Measurements from ENCODE around the gene TMC6. TPM values are rescaled to one million over a fixed set of nuclear protein-coding genes. Genes with fewer than 3 reads are reported as not detected.
A peak's percentile ranks its signal among the peaks of the same experiment; 100 is the strongest.

TMC6 gene
- total RNA-seq, 1 donor from 2014 or later, result 6.9 TPM

GRCh38 chr17:78168903-78169793, 40.6 kb upstream of the TMC6 start:
- Histone ChIP-seq H3K27ac (no peak overlapping the region), H3K79me2 (ENCODE audit: low read depth) (no peaks in the 10 kb centered on the region), H3K4me2 (peak overlapping the region; percentile 100), H2AFZ (replicated peaks) (peak overlapping the region; percentile 50), H3K9ac (no peak overlapping the region), H3K4me1 (peaks cover 9% of the 10 kb centered on the region), H3K36me3 (no peaks in the 10 kb centered on the region), H4K20me1 (ENCODE audit: low read depth) (peaks cover 27% of the 10 kb centered on the region), H3F3A (ENCODE audit: low read depth) (peaks cover 35% of the 10 kb centered on the region), H3K4me3 (peak overlapping the region; percentile 86), H3K9me3 (ENCODE audit: low read depth) (no peaks in the 10 kb centered on the region), H3K27me3 (no peaks in the 10 kb centered on the region)
- H3K27ac Mint-ChIP-seq, result no peak overlapping the region
- peaks cover 8% of the 10 kb centered on the region for H3K36me3 Mint-ChIP-seq
- peak; percentile 60 for DNase-seq (ENCODE audit: low spot score)
- H3K4me1 Mint-ChIP-seq, result peaks cover 14% of the 10 kb centered on the region
- H3K27me3 Mint-ChIP-seq (ENCODE audit: insufficient read depth, low read depth), result peaks cover 9% of the 10 kb centered on the region
- no peaks in the 10 kb centered on the region for H3K9me3 Mint-ChIP-seq
- TF ChIP-seq, protein P1, sequence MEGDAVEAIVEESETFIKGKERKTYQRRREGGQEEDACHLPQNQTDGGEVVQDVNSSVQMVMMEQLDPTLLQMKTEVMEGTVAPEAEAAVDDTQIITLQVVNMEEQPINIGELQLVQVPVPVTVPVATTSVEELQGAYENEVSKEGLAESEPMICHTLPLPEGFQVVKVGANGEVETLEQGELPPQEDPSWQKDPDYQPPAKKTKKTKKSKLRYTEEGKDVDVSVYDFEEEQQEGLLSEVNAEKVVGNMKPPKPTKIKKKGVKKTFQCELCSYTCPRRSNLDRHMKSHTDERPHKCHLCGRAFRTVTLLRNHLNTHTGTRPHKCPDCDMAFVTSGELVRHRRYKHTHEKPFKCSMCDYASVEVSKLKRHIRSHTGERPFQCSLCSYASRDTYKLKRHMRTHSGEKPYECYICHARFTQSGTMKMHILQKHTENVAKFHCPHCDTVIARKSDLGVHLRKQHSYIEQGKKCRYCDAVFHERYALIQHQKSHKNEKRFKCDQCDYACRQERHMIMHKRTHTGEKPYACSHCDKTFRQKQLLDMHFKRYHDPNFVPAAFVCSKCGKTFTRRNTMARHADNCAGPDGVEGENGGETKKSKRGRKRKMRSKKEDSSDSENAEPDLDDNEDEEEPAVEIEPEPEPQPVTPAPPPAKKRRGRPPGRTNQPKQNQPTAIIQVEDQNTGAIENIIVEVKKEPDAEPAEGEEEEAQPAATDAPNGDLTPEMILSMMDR (IDR thresholded peaks at IDR 0.05), result no peak
- TF ChIP-seq EZH2 (IDR thresholded peaks at IDR 0.05) (no peak), EZH2phosphoT487 (IDR thresholded peaks at IDR 0.05) (no peak)
- H3K4me3 Mint-ChIP-seq, result peak overlapping the region; percentile 76

DNA sequence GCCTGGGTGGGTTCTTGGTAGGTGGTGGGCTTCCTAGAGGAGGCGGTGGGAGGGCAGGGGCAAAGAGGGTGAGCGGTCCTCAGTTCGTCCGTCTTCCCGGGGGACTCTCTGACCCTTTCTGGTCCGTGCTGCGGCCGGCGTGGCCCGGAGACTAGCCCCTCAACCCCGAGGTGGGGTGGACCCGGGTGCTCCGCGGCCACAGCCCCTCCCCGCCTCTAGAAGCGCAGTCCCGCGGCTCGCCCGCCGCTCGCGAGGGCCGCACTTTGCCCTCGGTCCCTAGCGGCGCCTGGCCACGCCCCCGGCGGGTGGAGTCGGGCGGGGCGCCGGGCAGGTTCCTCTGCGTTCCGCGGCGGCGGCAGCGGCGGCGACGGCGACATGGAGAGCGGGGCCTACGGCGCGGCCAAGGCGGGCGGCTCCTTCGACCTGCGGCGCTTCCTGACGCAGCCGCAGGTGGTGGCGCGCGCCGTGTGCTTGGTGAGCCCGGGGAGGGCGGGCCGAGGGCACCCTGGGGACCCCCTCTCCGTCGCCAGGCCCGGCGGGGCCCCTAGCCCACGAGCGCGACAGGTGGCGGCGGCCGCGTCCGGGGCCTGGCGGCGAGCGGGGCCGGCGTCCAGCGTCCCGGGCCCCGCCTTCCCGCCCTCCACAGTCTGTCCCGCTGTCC, 39.8 kb upstream of the TMC6 start, which contains the start of gene SYNGR2:
Gene SYNGR2 (plus strand): TSS at position 340 of the 661 bp plus-strand sequence. CDS start 36 bp downstream, at position 376.
- no peaks in the 10 kb centered on the region for H3K9me3 ChIP-seq (ENCODE audit: low read depth)
- H3K4me2 ChIP-seq, result peak within 1 kb of the TSS; percentile 100
- peak within 1 kb of the TSS; percentile 86 for H3K4me3 ChIP-seq
- peaks cover under 1% of the 10 kb centered on the region for H3K36me3 Mint-ChIP-seq
- H3K9ac ChIP-seq, result no peak within 1 kb of the TSS
- H3K27ac ChIP-seq, result no peak within 1 kb of the TSS
- H3K4me1 ChIP-seq, result peaks cover 9% of the 10 kb centered on the region
- DNase-seq (ENCODE audit: low spot score), result peak; percentile 96
- TF ChIP-seq, protein P1 (IDR thresholded peaks at IDR 0.05), result no peak
- TF ChIP-seq EZH2phosphoT487 (IDR thresholded peaks at IDR 0.05) (no peak), EZH2 (IDR thresholded peaks at IDR 0.05) (no peak)
- H4K20me1 ChIP-seq (ENCODE audit: low read depth), result peaks cover 27% of the 10 kb centered on the region
- peaks cover 32% of the 10 kb centered on the region for H3F3A ChIP-seq (ENCODE audit: low read depth)
- peaks cover 14% of the 10 kb centered on the region for H3K4me1 Mint-ChIP-seq
- no peaks in the 10 kb centered on the region for H3K79me2 ChIP-seq (ENCODE audit: low read depth)
- H3K27me3 ChIP-seq, result no peaks in the 10 kb centered on the region
- H2AFZ ChIP-seq (replicated peaks), result peak within 1 kb of the TSS; percentile 50
- H3K27me3 Mint-ChIP-seq (ENCODE audit: insufficient read depth, low read depth), result peaks cover 4% of the 10 kb centered on the region
- no peaks in the 10 kb centered on the region for H3K9me3 Mint-ChIP-seq
- H3K4me3 Mint-ChIP-seq, result peak within 1 kb of the TSS; percentile 82
- H3K27ac Mint-ChIP-seq, result no peak within 1 kb of the TSS
- no peaks in the 10 kb centered on the region for H3K36me3 ChIP-seq

- H3K79me2 ChIP-seq (ENCODE audit: low read depth), result no peaks in the 10 kb centered on the region
- H3K9me3 Mint-ChIP-seq, result no peaks in the 10 kb centered on the region
- H2AFZ ChIP-seq (replicated peaks), result no peak overlapping the region
- no peak overlapping the region for H3K4me2 ChIP-seq
- peaks cover 12% of the 10 kb centered on the region for H3F3A ChIP-seq (ENCODE audit: low read depth)
- no peak overlapping the region for H3K4me3 ChIP-seq
- no peak overlapping the region for H3K4me3 Mint-ChIP-seq
- H3K27ac Mint-ChIP-seq, result no peak overlapping the region
- H3K4me1 ChIP-seq, result peaks cover 9% of the 10 kb centered on the region
- no peaks in the 10 kb centered on the region for H3K9me3 ChIP-seq (ENCODE audit: low read depth)
- TF ChIP-seq EZH2phosphoT487 (IDR thresholded peaks at IDR 0.05) (no peak), EZH2 (IDR thresholded peaks at IDR 0.05) (no peak)
- TF ChIP-seq, protein P1 (IDR thresholded peaks at IDR 0.05), result no peak
- H3K27me3 ChIP-seq, result no peaks in the 10 kb centered on the region
- no peaks in the 10 kb centered on the region for H3K36me3 Mint-ChIP-seq
- H3K27ac ChIP-seq, result no peak overlapping the region
- no peak overlapping the region for H3K9ac ChIP-seq
- no peaks in the 10 kb centered on the region for H3K4me1 Mint-ChIP-seq
- no peak for DNase-seq (ENCODE audit: low spot score)
- H4K20me1 ChIP-seq (ENCODE audit: low read depth), result peaks cover 16% of the 10 kb centered on the region
- no peaks in the 10 kb centered on the region for H3K36me3 ChIP-seq
- peaks cover 3% of the 10 kb centered on the region for H3K27me3 Mint-ChIP-seq (ENCODE audit: insufficient read depth, low read depth)
Observed at GRCh38 chr17:78166416-78166815, 37.9 kb upstream of the TMC6 start.

All from neural progenitor cell (in vitro differentiated cells).